NCI-H187 (cell line): ENCODE data around the gene MUSTN1.

ENCODE experiments used
- DNase-seq, 2 experiments: peaks; one replicate each; lab custom pipeline; 2025; lab: John Stamatoyannopoulos, UW

The MUSTN1 gene

DNA sequence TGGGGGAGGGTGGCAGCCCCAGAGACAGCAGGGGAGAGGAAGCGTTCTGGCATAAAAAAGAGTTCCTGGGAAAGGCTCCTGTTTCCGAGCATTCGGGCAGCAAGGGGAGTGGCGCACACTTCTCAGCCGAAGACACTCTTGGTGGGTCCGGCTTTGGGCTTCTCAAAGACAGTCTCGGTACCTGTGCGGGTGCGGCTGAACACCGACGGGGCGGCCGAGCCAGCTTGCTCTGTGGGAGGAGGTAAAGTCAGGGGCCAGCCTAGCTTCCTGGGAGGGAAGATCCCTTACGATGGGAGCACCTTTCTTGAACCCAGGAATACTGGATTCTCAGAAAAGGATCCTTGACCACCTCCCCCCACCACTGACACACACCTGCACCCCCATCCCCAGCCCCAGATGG, 1.6 kb downstream of the MUSTN1 start:
- DNase-seq = no peak

DNA sequence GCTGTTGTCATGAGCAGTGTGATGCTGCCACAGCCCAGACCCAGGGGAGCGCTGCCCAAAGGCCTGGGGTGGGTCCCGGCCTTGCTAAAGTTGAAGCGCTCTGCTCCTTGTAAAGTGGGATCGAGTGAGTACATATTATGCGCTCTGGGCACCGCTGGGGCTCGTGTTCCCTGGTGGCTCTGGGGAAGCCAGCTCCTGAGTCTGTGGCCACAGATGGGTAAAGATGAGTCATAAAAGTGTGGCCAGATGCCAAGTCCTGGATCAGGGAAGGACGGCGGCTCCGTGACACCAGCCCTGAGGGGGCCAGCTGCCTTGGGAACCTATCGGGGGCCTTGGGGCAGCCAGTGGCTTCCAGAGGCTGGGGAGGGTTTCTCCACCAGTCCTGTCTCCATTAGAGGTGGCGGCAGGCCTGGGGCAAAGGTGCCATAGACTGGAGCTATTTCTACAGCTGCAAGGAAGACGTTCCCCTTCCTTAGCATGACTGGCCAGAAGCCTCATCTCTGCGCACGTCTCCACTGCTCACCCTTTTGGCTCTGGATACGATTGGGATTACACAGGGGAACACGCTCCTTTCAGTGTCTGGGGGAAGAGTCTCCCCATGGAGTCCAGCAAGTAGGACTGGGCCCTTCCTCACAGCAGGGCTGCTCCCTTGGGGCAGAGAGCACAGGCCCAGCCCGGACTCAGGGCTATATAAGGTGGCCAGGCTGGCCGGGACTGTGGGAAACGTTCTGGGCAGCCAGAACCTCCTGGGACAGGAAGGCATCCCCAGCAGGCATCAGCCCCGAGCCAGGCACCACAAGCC, 3.1 kb downstream of the MUSTN1 start:
- no peak for DNase-seq

DNA sequence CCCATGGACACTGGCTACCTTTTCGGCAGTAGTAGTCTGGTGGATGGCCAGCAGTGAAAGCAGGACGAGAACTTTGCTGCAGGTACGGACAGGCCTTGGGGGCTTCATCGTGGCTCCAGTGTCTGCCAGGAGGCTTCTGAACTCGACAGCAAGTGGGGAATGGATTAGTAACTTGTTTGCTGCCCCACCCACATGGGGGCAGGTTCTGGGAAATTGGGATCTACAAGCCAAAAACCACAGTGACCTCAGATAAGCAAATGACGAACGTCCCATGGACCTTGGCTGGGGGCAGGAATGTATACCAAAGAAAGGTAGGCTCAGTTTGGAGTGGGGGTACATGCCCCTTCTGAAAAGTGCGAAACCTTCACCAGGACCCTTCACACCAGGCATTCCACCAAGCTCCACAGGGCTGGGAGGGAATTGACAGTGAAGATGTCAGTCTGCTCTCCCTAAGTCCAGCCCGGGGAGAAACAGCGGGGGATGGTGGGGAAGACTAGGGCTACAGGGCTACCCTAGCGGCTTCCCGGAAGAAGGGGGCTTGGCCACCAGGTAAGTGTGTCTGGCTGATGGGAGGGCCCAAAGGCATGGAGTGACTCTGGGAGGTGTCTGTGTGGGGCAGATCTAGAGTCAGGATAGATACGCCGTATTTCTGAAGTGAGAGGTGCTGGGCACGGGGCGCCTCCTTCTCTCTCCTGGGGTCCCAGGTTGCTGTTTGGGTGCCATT, 4.1 kb downstream of the MUSTN1 start, which contains the start of gene ITIH4:
TSS of gene ITIH4 (minus strand) at position 138 of the 724 bp plus-strand sequence. CDS start at position 108, 30 bp downstream.
- no peak for DNase-seq

DNA sequence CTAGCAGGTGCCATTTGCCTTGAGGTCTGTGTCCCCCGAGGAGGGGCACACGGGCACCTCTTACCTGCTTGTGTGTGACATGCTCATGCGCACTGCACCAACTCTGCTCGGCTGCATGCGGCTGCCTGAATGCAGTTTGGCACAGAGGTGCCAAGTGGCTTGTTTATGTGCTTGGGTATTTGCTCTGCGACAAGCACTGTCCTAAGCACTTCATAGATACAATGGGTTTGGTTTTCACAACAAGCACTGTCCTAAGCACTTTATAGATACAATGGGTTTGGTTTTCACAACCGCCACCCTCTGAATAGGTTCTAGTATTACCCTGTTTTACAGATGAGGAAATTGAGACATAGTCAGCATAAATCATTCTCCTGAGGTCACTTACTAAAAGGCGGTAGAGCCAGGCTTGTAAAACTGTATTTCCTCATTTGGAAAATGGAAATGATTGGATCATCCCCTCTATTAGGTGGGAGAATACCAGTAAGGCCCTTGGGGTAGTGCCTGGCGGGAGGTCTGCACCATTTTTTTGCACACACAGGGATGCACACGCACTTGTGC, 4.8 kb downstream of the MUSTN1 start:
- no peak for DNase-seq

DNA sequence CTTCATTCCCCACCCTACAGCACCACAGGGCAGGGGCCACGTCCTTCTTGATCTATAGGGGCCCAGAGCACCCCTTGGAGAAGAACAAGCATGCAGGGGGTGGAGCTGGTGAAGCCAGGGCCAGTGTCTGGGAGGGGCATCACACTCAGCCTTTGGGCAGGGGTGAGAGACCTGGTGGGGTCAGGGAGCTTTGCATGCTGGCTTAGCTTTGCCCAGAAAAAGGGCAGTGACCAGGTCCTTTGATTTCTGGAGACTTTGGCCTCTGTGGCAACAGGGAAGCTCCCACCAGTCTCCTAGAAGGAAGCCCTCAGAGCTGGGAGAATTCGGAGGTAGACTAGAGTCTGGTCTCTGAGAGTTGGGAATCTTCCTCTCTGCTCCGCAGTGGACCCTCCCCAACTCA, 5.3 kb downstream of the MUSTN1 start:
- no peak for DNase-seq

DNA sequence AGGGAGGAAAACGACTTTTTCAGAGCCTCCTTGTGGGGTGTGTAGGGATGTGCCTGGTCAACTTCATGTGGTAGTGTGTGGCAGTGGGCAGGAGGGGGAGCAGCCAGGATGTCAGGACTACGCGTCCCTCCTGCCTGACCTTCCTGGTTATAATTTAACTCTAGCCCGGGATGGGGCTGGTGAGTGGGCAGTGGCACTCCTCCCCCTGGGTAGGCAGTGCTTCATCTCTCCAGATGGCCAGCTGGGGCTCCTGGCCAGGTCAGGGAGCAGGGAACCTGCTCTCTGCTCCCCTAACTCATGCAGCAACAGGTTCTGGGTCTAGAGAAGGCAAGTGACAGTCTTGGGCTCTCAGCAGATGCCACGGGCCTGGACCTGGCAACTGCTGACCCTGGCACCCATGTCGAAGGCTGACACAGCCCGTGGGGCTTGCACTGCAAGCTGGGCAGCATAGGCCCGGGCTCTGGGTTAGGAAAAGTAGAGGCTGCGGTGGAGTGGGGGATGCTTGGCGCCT, 6.9 kb downstream of the MUSTN1 start:
- no peak for DNase-seq

DNA sequence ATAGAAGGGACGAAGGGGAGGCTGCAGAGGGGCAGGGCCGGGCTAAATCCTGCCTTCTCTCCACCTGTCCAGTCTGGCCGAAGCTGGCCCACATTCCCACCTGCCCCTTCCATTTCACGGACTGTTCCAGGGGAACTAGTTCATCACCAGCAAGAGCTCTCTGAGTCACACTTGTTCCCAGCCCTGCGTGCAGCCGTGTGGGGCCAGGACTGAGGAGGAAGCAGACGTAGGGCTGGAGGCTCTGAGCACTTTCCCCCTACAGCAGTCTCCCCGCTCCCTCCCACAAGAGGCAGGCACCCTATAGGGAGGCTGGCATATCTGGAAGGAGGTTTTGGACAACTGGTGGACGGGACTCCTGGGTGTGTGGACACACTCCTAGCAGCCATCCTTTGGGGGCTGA, 7.4 kb downstream of the MUSTN1 start:
- no peak for DNase-seq

DNA sequence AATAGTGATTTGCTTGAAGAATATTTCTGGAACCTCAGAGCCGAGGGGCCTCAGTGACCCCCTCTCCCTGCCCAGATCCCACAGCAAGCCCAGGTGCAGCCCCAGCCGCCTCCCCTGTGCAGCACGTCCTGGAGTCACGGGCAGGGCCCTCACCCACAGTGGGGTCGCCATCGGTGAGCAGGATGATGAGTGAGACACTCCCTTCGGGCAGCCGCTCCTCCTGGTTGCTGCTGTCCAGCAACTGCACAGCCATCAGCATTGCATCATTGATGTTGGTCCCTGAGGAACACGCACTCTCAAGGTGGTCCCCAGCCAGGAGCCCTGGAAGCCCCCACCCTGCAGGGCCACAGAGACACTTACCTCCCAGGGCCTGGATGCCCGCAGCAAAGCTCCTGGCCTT, 10.8 kb downstream of the MUSTN1 start:
- no peak for DNase-seq

DNA sequence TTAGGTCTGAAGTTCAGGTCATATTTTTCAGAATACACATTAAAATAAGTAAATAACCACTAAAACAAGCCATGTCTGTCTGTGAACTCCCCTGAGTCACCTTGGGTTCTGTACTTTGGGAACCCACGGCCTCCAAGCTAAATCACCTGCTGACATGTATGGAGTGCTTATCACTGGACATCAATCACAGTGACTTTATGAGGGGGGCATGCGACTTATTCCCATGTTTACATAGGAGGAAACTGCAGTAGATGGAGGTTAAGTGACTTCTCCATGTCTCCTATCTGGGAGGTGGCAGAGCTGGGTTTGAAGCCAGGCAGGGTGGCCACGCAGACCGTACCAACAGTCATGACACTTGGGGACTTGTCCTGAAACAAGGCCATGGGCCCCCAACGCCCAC, 12.5 kb downstream of the MUSTN1 start:
- no peak for DNase-seq

DNA sequence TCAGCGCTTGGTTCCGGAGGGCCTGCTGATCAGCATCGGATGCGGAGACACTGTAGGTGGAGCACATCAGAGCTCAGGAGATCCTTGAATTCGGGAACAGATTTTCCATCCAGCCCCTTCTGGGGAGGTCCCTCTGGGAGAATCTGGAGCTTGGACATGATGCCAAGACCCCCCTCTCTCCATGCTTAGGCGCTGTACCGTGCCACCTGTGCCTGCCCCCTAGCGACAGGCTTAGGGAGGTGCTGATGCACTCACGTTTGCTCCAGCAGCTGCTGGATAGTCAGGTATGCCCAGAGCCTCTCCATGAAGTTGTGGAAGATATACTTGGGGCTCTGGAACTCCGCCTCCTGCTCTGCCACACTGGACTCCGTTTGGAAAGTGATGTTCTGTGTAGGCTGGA, 14.1 kb downstream of the MUSTN1 start:
- no peak for DNase-seq

DNA sequence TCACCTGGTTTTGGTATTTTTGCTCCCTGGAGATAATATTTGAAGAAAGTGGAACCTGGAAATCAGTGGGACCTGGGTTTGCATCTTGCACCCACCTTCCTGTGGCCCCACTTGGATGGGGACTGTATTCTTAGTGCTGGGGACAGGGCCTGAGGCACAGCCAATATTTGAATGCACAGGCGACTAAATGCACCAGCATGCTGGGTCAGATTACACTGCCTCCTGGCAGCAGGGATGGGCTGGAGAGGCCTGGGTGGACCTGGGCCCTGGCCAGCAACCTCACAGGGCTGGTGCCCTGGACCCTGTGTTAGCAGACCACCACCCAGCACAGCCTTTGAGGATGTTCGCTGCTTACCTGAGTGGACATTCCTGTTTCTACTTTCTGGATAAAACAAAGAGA, 14.9 kb downstream of the MUSTN1 start:
- DNase-seq = no peak

DNA sequence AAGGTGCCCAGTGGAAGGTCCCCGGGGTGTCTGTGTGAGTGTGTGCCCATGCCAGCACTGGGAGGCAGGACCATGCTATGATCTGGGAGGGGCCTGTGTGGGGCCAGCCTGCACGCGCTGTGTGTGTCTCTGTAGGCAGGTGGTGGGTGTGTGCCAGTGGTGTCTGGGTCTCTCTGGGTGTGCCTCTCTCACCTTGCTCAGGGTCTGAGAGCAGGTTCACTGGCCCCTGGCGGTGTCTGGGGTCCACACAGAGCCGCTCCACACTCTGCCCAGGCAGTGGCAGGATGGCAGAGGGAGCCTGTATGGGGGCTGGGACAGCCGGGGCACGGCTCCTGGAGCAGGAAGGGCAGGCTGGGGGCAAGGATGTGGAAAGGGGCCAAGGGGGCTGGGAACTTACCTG, 17.0 kb downstream of the MUSTN1 start:
- DNase-seq = no peak

DNA sequence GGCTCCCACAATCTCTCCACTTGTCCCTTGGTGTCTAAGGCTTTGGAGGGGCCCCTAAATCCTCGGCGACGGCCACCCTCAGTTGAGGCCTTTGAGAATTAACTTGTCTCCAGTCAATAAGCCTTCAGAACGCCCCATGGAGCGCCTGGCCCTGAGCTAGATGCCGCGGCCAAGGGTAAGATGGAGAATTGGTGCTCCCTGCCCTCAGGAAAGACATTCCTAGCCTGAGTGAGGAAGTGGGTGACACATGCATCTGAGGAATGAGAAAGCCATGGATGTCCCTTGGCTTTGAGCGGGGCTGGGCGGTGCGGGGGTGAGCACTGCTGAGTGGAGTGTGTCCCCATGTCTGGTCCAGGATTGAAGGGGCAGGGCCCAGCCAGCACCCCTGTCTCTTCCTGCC, 17.6 kb downstream of the MUSTN1 start:
- DNase-seq = no peak

DNA sequence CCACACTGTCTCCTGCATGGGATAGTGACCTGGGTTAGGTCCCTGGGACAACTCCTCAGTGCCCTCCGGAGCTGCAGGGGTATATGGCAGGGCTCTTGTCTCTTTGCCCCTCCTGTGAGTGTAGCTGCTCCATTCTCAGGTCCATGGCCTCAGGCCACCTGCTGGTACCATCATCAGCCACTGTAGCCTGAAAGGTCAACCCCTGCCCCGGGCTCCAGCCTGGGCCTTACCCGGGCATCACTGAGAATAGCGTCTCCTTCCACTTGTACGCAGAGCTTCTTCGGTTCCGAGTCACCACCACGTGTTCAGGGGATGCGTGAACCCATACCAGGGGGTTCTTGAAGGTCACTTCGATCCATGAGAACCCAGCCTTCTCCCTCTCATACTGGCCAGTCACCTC, 18.2 kb downstream of the MUSTN1 start:
- DNase-seq = no peak

DNA sequence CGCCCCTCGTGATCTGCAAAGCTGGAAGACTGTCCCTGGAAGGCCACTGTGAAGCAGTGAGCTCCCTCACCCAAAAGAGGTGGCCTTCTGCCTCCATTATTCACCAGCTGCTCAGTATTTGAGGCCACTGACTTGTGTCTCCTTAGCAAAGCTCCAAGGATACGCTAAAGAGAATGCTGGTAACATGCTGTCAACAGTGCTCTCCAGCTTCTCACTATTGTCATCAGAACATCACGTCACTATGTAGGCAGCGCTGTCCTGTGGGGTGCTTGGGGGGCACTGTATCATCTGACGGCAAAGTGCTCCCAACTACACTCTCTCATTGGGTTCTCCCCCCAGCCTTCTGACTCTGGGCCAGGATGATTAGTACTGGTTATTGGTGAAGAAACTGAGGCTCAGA, 18.6 kb downstream of the MUSTN1 start:
- DNase-seq = no peak

DNA sequence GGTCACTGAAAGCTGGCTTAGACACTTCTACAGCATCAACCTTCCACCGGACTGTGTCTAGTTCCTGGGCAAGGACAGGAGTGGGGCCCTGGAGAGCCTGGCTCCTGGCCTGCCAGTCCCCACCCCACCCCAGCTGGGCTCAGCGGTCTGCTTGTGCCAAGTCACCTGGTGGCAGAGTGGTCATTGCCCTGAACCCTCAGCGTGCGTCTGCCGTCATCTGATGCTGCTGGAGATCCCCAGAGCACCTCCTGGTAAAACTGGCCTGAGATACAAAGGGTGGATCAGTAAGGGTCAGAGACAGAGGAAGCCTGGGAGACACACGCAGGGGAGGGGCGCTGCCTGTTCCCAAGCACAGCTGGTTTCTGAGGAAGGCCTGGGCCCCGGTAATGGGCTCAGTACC, 21.0 kb downstream of the MUSTN1 start:
- no peak for DNase-seq

DNA sequence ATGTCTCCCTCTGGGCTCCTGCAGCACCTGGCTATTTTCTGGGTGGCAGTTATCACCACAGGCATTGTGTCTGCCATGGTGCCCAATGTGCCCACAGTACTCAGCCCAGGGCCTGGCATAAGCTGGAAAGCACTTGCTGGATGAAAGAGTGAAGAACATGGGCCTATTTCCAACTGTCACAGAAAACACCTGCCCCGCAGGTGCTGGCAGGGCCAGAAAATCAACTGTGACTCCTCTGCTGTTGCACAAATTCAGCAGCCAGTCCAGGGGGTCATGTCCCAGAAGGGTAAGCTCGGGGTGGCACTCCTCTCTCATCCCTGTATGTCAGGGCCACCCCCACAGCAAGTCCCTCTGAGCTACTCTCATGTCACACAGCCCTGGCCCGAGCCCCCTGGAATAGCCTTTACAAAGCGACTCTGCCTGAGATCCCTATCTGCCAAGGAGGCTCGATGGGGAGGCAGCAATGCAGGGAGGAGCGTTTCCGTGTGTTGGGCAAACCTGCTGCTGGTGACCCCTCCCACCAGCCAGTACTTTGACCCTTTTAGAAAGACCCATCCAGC, 23.3 kb downstream of the MUSTN1 start:
- DNase-seq = no peak

DNA sequence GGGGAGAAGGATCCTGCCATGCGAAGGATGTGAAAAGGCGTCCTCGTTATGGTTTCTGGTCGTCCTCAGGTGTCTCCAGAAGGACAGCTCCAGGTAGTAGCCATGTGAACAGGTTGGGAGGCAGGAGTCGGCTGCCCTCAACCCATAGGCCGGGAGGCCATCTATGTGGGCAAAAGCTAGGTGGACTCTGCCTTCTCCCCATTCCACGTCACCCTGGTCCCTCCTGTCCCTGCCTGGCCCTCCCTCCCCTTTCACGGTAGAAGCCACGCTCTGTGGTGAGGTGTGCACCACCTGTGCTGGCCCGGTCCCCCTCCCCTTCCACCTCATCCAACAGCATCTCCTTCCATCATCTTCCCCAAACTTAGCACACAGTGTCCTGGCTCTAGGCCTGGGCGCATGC, 23.9 kb downstream of the MUSTN1 start:
- no peak for DNase-seq

DNA sequence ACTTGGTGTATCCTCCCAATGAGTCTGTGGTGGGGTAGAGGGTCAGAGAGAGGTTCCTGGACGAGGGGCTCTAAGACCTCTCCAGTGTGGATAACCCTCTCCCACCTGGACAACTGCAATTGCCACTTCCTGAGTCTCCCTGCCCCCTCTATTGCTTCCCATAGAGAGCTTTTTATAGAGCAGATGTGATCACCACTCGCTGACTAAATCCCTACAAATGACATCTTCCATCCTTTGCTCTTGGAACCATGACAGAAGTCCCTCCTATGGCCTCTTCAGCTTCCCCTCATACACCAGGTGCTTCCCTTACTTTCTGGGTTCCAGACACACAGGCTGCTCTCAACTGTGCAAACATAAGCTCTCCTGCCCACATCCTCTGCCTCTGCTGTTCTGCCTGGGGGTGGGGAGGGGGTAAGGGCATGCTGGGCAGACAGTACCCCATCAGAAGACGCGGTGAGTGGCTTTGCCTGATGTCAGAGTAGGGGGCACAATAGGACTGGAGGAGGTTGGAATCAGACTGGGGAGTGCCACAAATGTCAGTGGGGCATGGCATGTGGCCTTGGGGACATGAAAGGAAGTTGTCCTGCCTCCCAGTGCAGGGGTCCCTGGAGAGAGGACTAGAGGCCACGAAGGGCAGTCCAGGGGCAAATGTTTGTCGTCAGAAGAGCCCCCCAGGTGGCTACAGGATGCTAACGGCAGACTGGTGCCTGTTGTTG, 25.0 kb downstream of the MUSTN1 start:
- no peak for DNase-seq

DNA sequence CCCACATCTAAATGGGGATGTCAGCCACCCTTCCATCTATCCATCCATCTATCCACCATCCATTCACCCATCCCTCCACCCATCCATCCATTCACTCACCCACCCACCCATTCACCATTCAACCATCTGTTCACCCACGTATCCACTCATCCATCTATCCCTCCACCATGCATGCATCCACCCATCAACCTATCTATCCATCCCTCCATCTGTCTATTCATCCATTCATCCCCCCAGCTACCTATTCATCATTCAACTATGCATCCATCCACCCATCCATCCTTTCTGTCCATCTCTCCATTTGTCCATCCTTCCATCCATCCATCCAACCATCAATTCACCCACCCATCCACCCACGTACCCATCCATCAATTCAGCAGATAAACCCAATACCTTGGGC, 25.7 kb downstream of the MUSTN1 start:
- no peak for DNase-seq

DNA sequence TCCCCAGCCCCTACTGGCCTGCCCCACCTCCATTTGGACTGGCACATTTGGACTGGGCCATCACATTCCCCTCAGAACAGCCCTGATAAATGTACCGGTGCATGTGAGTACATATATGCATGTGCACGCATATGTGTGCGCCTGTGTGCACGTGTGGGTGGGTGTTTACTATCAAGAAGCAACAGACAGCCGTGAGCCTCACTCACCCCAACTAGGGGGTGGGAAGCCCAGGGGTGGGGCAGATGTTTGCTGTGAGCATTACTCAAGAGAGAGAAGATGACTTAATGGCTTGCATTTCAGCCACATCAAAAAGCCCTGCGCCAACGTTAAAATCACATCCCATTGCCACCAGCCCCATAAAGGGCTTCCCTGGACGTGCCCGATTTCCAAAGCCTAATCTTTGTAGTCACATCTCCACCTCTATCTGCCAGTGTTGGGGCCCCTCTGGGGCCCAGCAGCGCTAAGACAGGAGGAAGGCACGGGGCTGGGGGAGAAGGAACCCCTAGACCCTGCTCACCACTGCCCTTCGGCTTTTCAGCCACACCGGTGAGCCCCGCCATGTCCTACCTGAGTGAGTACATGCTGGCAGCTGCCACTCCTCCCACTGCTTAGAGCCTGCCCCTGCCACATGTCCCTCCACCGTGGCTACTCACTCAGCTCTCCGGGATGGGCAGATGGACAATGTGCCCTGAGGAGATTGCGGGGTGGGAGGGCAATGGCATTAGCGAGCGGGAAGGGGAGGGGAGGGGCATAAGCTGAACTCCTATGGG, 29.4 kb downstream of the MUSTN1 start:
- DNase-seq = no peak
